H1 (cell line): Measurements from ENCODE around the gene ARHGAP15. TPM values are rescaled to one million over a fixed set of nuclear protein-coding genes. Genes with fewer than 3 reads are reported as not detected.

ENCODE experiments used
- CTCF ChIA-PET: fragments of 300-600 bp; sonication (Branson Sonifier 250); formaldehyde crosslinking; loops from one replicate; lab custom pipeline; 2021; ENCODE audit not compliant: partially characterized antibody; lab: Charles Lee
- POLR2A ChIA-PET: fragments of 300-600 bp; sonication (Branson Sonifier 250); formaldehyde crosslinking; loops from one replicate; lab custom pipeline; 2021; ENCODE audit warnings: inconsistent platforms; ENCODE audit not compliant: partially characterized antibody; lab: Charles Lee
- DNase-seq, 2 experiments: peaks; one replicate each; pipeline versions ENCODE4 v3.0.0 to v3.0.0-alpha.2; 2010 to 2022; ENCODE audit warnings: low spot score in 2 of 2, low read depth in 1 of 2, mixed read lengths in 1 of 2
- FAIRE-seq: peaks from 2 replicates; lab custom pipeline; 2011; peaks lifted over from hg19 to GRCh38; lab: Jason Lieb, UNC
- H2AFZ ChIP-seq: 2 replicates; pipeline ENCODE4 v1.8.1; 2012; ENCODE audit warnings: low read length, inconsistent platforms
- H2AK5ac ChIP-seq: 2 replicates; pipeline ENCODE4 v1.6.1; 2013; ENCODE audit warnings: low read depth, low read length
- H2BK120ac ChIP-seq: replicated peaks from 2 replicates; pipeline ENCODE3; 2013; ENCODE audit warnings: low read depth, low read length, inconsistent platforms
- H2BK12ac ChIP-seq: 2 replicates; pipeline ENCODE4 v1.6.1; 2013; ENCODE audit warnings: low read depth, low read length
- H2BK15ac ChIP-seq: 2 replicates; pipeline ENCODE4 v1.6.1; 2013; ENCODE audit warnings: low read length
- H2BK20ac ChIP-seq: 2 replicates; pipeline ENCODE4 v1.6.1; 2013; ENCODE audit warnings: low read length
- H2BK5ac ChIP-seq: 2 replicates; pipeline ENCODE4 v1.6.1; 2013; ENCODE audit warnings: low read depth, low read length
- H3K14ac ChIP-seq: 2 replicates; pipeline ENCODE4 v1.6.1; 2013; ENCODE audit warnings: inconsistent platforms; ENCODE audit not compliant: insufficient read length
- H3K18ac ChIP-seq: 2 replicates; pipeline ENCODE4 v1.6.1; 2013; ENCODE audit warnings: low read length; ENCODE audit errors: extremely low read depth
- H3K23ac ChIP-seq: 2 replicates; pipeline ENCODE4 v1.6.1; 2013; ENCODE audit warnings: inconsistent platforms; ENCODE audit not compliant: insufficient read length
- H3K23me2 ChIP-seq: 2 replicates; pipeline ENCODE4 v1.6.1; 2013; ENCODE audit warnings: low read depth, low read length
- H3K27ac ChIP-seq: 2 replicates; pipeline ENCODE4 v1.6.1; 2011; ENCODE audit warnings: low read depth, low read length, inconsistent platforms
- H3K27me3 ChIP-seq, 4 experiments: replicated peaks in 1 of 4; 1 replicate in 1 of 4; 2 replicates in 3 of 4; pipeline versions ENCODE4 v1.6.1 to v1.8.1; 2011 to 2013; ENCODE audit warnings: low read length in 3 of 4, mild to moderate bottlenecking in 3 of 4, inconsistent platforms in 2 of 4, mixed read lengths in 2 of 4, moderate library complexity in 1 of 4; ENCODE audit not compliant: control insufficient read depth in 3 of 4, insufficient read depth in 3 of 4; ENCODE audit errors: extremely low read depth in 1 of 4
- H3K36me3 ChIP-seq, 4 experiments: 2 replicates each; pipeline versions ENCODE4 v1.6.1 to v1.8.1; 2011 to 2013; ENCODE audit warnings: mild to moderate bottlenecking in 4 of 4, low read length in 3 of 4, moderate library complexity in 2 of 4, control low read depth in 1 of 4, inconsistent platforms in 1 of 4; ENCODE audit not compliant: insufficient read depth in 4 of 4, control insufficient read depth in 2 of 4
- H3K4ac ChIP-seq: replicated peaks from 2 replicates; pipeline ENCODE3; 2013; ENCODE audit warnings: low read length, low read depth, mixed read lengths, inconsistent platforms; ENCODE audit not compliant: insufficient read length
- H3K4me1 ChIP-seq, 4 experiments: replicated peaks in 1 of 4; 1 replicate in 1 of 4; 2 replicates in 3 of 4; pipeline versions ENCODE4 v1.6.1 to v1.8.1; 2011 to 2013; ENCODE audit warnings: low read length in 3 of 4, inconsistent platforms in 2 of 4, mixed read lengths in 1 of 4; ENCODE audit not compliant: insufficient read depth in 4 of 4, control insufficient read depth in 3 of 4
- H3K4me2 ChIP-seq, 2 experiments: 2 replicates each; pipeline versions ENCODE4 v1.6.1 to v1.8.1; 2011 to 2013; ENCODE audit warnings: low read depth in 2 of 2, low read length in 2 of 2, control low read depth in 1 of 2, inconsistent platforms in 1 of 2, mild to moderate bottlenecking in 1 of 2; ENCODE audit not compliant: insufficient read depth in 1 of 2
- H3K4me3 ChIP-seq, 4 experiments: fragments of 200-600, 300-600 bp in 1 of 4; sonication (generic), shearing (Covaris generic), sonication (Bioruptor Twin) in 1 of 4; 2 replicates each; pipeline versions ENCODE4 v1.5.1 to v1.8.1; 2011 to 2016; ENCODE audit warnings: low read length in 4 of 4, low read depth in 3 of 4, control low read depth in 2 of 4, inconsistent platforms in 2 of 4, mild to moderate bottlenecking in 2 of 4, mixed read lengths in 1 of 4, moderate library complexity in 1 of 4; ENCODE audit not compliant: insufficient read depth in 2 of 4; ENCODE audit errors: extremely low read depth in 1 of 4
- H3K56ac ChIP-seq: replicated peaks from 2 replicates; pipeline ENCODE3; 2013; ENCODE audit warnings: low read depth, mild to moderate bottlenecking, mixed read lengths, low read length, inconsistent platforms; ENCODE audit not compliant: insufficient read length
- H3K79me1 ChIP-seq: 2 replicates; pipeline ENCODE4 v1.6.1; 2013; ENCODE audit warnings: low read depth, low read length, control low read depth
- H3K79me2 ChIP-seq, 2 experiments: 2 replicates each; pipeline versions ENCODE4 v1.6.1 to v1.8.1; 2012 to 2013; ENCODE audit warnings: low read length in 2 of 2, mild to moderate bottlenecking in 2 of 2, inconsistent platforms in 1 of 2; ENCODE audit not compliant: insufficient read depth in 2 of 2, control insufficient read depth in 1 of 2
- H3K9ac ChIP-seq, 4 experiments: replicated peaks in 1 of 4; 1 replicate in 1 of 4; 2 replicates in 3 of 4; pipeline versions ENCODE4 v1.6.1 to v1.8.1; 2011 to 2013; ENCODE audit warnings: low read depth in 3 of 4, low read length in 3 of 4, control low read depth in 2 of 4, mild to moderate bottlenecking in 2 of 4, moderate library complexity in 2 of 4, inconsistent platforms in 1 of 4; ENCODE audit errors: extremely low read depth in 1 of 4
- H3K9me3 ChIP-seq, 2 experiments: 2 replicates each; pipeline versions ENCODE4 v1.6.1 to v1.8.1; 2012 to 2013; ENCODE audit warnings: mild to moderate bottlenecking in 2 of 2, moderate library complexity in 2 of 2, control low read depth in 1 of 2, inconsistent platforms in 1 of 2, low read depth in 1 of 2, low read length in 1 of 2, mixed read lengths in 1 of 2; ENCODE audit not compliant: insufficient read depth in 2 of 2
- H4K20me1 ChIP-seq, 2 experiments: replicated peaks in 1 of 2; 2 replicates each; pipeline versions ENCODE3 to v1.8.1; 2011 to 2013; ENCODE audit warnings: inconsistent platforms in 2 of 2, low read length in 2 of 2, mild to moderate bottlenecking in 1 of 2; ENCODE audit not compliant: insufficient read depth in 2 of 2, control insufficient read depth in 1 of 2
- H4K5ac ChIP-seq: 2 replicates; pipeline ENCODE4 v1.6.1; 2013; ENCODE audit warnings: low read length, low read depth, mixed read lengths, inconsistent platforms; ENCODE audit not compliant: insufficient read length
- H4K8ac ChIP-seq: 2 replicates; pipeline ENCODE4 v1.8.0; 2013; ENCODE audit warnings: mild to moderate bottlenecking, moderate library complexity, low read length, inconsistent platforms; ENCODE audit not compliant: insufficient read depth; ENCODE audit errors: extremely low read depth
- H4K91ac ChIP-seq: replicated peaks from 2 replicates; pipeline ENCODE3; 2013; ENCODE audit warnings: low read length, mixed read lengths, inconsistent platforms; ENCODE audit not compliant: insufficient read length
- TAF7 ChIP-seq: optimal IDR thresholded peaks from 2 replicates; pipeline ENCODE3; 2011; ENCODE audit warnings: low read depth, mild to moderate bottlenecking, inconsistent platforms, low read length, moderate library complexity, borderline replicate concordance
- WGBS, 2 experiments: shearing (Covaris generic) in 1 of 2; methylation state at CpG; one replicate each; pipeline versions ENCODE4 v1.1.6 to v1.1.7; 2013 to 2015; ENCODE audit warnings: low lambda C conversion rate in 2 of 2, mixed read lengths in 2 of 2, inconsistent platforms in 1 of 2, low coverage in 1 of 2, missing lambda C conversion rate in 1 of 2; ENCODE audit not compliant: insufficient replicate concordance in 2 of 2, insufficient coverage in 1 of 2, insufficient read length in 1 of 2; ENCODE audit errors: extremely low coverage in 1 of 2, missing lambda C conversion rate in 1 of 2; 5-methylcytosine and 5-hydroxymethylcytosine counted together
- polyA plus RNA-seq, 7 experiments: library from polyadenylated mRNA; depleted of rRNA in 3 of 7; stranded (reverse) in 5 of 7; unstranded in 2 of 7; fragments of >200 nt in 5 of 7; fragments of 200-250 nt in 2 of 7; gene quantifications; 1 replicate in 5 of 7; 2 replicates in 1 of 7; 4 replicates in 1 of 7; pipeline versions ENCODE4 v1.2.1 to v1.2.3, GENCODE V29; 2011 to 2013; ENCODE audit warnings: missing spikeins in 2 of 7, mixed read lengths in 2 of 7
- total RNA-seq: library from RNA; stranded (reverse); fragmentation: NEBNext Ultra II Directional; extraction: Animal tissue kit (Norgen Biotek cat#: 25700); gene quantifications from 2 replicates; pipeline ENCODE4 v1.2.1, GENCODE V29; 2021

ARHGAP15 gene
- total and polyA plus RNA-seq, 2 of the 8 experiments (the other 6 are each of a cell fraction or from before 2014, with no cell fraction given): not detected

- Histone ChIP-seq H3K36me3 (no peaks in the 10 kb centered on the region), H4K5ac (no peak overlapping the region), H3K4me2 (no peak overlapping the region), H3K79me1 (no peaks in the 10 kb centered on the region), H2AFZ (no peak overlapping the region), H2BK12ac (no peak overlapping the region), H3K23me2 (no peaks in the 10 kb centered on the region), H3K14ac (no peak overlapping the region), H2BK15ac (no peak overlapping the region), H2BK20ac (0 out of 2 replicates have a peak overlapping the region, but pooled peaks have one; percentile 25), H3K79me2 (no peaks in the 10 kb centered on the region), H3K9me3 (no peaks in the 10 kb centered on the region), H3K18ac (no peak overlapping the region; the same call in 1 of the 2 replicates), H3K23ac (no peak overlapping the region), H3K27me3 (no peaks in the 10 kb centered on the region), H2BK120ac (no peak overlapping the region), H3K9ac (no peak overlapping the region), H3K4ac (no peak overlapping the region), H3K4me3 (no peak overlapping the region), H3K27ac (no peak overlapping the region), H3K56ac (no peak overlapping the region), H4K8ac (no peak overlapping the region), H3K4me1 (peaks cover 2 to 10% (median 7%) of the 10 kb centered on the region in 4 experiments; a peak in 4 of 7 replicates), H4K91ac (no peak overlapping the region), H2BK5ac (no peak overlapping the region), H2AK5ac (no peak overlapping the region), H4K20me1 (no peaks in the 10 kb centered on the region)
- FAIRE-seq (no peak), DNase-seq (no peak)
- ChIA-PET CTCF (interaction anchor here (0.6 to 2.4 kb wide), 4 partner anchors 10 to 100 kb away, joined by 3 to 12 read pairs (median 3); no protein-coding TSS in a partner anchor), POLR2A (no interaction called here)
- TF ChIP-seq TAF7: no peak
- WGBS, 2 experiments: 77% methylated on average over 2 of the region's 2 CpGs; no CpG with 5 or more reads in 1 of the 2 experiments
Observed at GRCh38 chr2:143690235-143690634, 561.0 kb downstream of the ARHGAP15 start.
